IPS DF 19.7 (cell line): Measurements from ENCODE around the gene KRT3.
"Not testable (repeated sequence)": the region's sequence is repeated elsewhere in the genome, so short reads cannot be mapped to it uniquely, and the experiment has no call there.

Experiments used
- DNase-seq: peaks from one replicate; pipeline ENCODE4 v3.0.0-alpha.2; 2013; ENCODE audit warnings: low read depth, low spot score

Gene KRT3

DNA sequence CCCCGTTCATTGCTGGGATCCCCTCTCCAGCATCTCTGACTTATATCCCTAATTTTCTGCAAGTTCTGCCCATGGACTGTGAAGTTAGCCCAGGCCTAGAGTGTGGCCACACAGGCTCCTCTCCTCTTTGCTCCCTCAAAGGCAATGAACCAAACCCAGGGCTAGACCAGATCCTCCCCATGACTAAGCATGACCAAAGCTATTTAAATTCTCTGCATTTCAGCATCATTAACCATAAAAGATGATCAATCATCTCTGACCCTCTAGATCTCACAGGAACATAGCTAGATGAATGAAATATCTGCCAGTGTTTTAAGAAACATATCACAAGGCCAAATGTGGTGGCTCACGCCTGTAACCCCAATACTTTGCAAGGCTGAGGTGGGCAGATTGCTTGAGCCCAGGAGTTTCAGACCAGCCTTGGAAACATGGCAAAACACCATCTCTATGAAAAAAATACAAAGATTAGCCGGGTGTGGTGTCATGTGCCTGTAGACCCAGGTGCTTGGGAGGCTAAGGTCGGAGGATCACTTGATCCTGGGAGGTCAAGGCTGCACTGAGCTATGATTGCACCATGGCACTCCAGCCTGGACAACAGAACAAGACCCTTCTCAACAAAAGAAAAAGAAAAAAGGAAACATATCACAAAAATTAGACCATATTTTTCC is 2.2 kb upstream of the KRT3 start:
- no peak for DNase-seq

DNA sequence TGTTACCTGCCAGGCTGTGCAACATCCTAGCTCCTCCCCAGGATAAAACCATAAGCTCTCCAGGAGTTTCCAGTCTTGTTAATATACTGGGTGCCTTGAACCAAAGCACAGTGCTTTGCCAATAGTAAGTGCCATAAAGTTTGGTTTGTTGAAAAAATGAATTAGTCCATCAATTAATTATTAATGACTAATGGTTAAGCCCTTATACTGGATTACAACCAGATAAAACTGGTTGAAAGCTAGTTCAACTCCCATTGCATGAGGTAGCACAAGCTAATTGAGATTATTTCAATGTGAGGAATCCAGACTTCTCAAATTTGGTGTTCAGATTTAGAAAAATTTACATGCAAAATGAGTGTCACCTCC is 1.6 kb upstream of the KRT3 start:
- DNase-seq, result no peak

DNA sequence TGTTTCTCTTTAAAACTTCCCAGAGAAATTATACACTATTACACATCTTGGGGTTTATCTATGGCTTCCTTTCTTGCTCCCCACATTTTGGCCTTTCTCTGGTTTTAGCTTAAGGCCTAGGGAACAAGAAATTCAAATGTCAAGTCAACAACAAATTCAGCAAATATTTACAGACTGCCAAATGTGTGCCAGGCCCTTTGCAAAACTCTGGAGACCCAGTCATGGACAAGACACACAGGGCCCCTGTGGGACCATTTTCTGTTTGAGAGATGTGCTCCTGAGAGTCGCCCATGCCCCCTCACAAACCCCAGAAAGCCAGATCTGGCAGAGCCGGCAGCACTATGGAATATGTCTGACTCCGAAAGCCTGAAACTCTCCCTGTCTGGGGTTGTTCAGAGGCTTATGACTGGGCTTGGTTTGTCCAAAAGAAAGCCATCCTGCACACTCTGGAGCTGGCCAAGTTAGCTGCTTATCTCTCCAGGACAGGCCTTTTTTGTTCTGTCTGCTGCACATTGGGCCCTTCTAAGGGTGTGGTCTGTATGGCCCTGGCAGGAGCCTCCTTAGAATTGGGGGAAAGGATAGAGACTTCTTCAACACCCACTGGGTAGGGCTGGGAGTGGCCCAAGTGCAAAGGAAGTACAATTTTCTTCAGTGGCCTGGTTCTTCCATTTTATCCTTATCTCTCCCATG is 1.1 kb upstream of the KRT3 start:
- no peak for DNase-seq

DNA sequence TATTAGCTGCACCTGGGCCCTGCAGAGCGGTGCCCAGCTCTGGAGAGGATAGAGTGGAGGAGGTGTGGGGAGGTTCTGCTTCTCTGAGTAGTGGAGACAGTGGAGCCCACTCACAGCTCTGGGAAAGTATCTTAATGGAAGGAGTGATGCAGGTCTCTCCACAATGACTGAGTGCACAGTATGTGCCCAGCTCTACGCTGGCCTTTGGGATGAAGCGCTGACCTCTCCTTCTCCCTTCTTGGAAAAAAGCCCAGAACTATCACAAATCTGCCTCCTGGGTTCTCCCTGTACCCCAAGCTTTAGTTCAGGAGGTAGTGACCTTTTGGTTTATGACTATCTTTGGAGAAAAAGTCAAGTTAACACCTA is 495 bp upstream of the KRT3 start:
- DNase-seq, result no peak

DNA sequence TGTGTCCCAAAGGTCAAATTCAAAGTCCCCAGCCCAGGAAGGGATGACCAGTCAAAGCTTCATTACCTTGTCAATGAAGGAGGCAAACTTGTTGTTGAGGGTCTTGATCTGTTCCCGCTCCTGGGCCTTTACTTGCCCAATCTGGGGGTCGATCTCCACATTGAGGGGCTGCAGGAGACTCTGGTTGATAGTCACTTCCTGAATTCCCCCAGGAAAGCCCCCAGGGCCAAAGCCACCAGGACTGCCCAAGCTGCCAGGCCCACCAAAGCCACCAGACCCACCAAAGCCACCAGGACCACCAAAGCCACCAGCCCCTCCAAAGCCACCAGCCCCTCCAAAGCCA is 614 bp downstream of the KRT3 start:
- DNase-seq, result not testable (repeated sequence)

DNA sequence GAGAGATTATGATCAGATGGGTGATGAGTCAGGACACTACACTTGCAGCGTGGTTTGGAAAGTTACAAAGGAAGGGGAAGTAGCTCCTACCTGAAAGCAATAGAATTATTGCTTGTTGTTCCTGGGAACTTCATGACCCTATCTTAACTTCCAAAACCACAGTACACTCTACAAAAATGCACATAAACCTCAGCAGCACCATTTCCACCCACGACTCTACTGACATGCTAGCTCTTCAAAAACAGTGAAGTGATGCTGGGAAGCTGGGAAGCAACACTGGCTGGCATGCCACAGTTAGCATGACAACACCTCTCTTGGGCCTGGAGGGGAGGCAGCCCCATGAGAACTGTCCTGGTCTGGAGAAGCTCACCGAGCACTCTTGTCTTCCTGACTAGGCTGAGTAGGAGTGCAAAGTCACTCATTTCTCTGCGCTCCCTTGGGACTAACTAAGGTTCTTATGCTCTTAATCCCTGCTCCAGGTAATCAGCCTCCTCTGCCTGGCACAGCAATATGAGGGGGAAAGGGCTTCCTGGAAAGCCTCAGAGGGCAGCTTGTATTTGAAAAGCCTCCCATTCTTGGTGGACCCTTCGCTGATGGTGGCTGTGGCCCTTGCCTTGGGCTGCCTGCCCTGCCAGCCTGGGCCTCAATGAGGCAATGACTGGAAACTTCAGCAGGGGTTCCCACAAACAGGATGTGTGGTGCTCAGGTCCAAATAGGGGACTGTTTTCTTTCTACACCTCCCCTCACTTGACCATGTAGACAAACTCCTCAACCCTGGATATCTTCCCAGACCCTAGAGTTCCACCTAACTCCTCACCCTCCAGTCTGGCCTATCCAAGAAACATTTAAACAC is 1.2 kb downstream of the KRT3 start:
- no peak for DNase-seq

DNA sequence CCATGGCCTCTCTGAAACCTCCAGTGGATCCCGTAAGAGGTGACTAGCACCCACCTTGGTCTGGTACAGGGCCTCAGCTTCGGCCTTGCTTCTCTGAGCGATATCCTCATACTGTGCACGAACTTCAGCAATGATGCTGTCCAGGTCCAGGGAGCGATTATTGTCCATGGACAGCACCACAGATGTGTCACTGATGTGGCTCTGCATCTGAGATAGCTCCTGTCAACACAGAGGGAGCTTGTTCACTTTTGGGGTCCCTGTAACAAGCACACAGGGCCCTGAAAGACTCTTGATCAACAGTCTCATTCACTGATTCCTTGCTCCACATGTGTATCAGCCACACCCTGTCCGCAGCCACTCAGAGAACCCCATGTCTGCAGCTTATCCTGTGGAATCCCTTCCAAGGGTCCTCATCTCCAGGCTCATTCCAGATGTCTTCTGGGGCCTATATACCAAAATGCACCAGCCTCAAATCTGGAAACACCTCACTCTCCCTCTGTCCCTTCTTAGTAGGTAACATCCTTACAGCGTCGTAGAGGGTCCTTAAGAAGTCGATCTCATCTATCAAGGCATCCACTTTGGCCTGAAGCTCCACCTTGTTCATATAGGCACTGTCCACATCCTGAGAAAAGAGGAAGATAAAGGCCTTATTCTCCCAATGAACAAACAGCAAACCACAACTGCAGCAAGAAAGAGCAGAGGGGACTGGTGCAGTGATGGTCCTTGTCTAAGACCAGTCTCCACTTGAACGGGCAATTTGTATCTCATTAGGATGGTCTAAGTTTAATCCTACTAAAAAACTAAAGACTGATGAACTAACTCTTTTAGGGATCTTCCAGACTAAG is 3.5 kb downstream of the KRT3 start:
- no peak for DNase-seq

DNA sequence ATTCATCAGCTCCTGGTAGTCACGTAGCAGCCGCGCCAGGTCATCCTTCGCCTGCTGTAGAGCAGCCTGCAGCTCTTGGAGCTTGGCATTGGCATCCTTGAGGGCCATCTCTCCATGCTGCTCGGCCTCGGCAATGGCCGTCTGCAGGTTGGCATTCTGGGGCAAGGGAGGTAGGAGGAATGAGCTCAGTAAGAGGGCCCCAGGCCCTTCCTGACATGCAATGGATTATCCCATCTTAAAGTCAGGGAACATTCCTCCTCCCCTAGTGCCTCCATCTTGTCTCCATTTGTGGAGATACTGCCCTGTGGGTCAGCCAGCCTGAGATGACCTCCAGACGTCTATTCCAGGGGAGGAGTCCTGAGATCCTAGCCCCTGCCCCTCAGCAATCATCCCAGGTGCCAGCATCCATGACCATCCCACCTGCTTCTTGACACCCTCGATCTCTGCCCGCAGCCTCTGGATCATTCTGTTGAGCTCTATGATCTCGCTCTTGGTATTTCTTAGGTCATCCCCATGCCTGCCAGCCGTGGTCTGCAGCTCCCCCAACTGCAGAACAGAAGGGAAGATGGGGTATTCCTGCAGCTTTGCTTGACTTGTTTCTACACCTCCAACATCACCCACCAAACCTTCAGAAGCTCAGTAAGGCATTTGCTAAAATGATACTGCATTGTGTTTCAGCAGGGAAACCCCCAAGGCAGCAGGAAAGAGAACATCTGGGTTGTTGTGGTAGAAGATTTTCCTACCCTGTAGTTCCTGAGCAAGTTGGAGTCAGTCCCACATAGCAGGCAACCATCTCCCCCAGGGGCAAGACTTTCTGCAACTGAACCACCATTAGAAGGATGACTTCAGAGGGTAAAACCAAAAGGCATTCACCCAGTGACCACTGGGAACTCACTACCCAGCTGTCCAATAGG is 4.4 kb downstream of the KRT3 start:
- DNase-seq, result no peak

DNA sequence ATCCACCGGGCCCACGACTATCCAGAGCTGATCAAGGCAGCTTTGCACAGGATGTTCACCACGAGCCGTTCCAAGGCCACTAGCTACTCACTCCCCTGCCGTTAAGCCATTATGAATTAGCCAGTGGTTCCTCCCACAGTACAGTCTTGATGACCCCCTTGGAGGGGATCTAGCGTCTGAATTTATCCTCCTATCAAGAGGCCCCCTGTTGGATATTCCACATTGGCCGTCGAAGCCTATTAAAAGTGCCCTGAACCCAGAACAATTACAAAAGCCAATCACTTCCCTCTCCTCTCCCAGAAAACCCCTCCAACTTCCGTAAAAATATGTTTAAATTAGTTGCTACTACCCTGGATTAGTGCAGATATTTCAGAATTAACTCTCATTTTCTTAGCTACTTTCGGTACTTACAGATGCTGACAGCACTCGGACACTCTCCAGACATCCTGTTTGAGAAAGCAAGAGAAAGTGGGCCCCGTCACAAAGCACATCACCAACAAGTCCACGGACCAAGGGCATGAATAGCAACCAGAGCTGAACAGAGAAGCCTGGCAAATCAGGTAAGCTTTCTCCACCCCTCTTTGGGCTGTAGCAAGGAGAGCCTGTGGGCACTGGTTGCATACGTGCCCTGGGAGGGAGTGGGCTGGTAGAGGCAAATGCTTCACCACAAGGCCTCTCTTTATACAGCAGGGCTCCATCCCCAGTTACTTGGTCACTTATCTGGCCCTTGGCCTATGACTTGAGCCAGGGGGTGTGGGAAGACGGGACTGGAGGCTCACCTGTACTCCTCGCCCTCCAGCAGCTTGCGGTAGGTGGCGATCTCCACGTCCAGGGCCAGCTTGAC is 5.3 kb downstream of the KRT3 start:
- no peak for DNase-seq

DNA sequence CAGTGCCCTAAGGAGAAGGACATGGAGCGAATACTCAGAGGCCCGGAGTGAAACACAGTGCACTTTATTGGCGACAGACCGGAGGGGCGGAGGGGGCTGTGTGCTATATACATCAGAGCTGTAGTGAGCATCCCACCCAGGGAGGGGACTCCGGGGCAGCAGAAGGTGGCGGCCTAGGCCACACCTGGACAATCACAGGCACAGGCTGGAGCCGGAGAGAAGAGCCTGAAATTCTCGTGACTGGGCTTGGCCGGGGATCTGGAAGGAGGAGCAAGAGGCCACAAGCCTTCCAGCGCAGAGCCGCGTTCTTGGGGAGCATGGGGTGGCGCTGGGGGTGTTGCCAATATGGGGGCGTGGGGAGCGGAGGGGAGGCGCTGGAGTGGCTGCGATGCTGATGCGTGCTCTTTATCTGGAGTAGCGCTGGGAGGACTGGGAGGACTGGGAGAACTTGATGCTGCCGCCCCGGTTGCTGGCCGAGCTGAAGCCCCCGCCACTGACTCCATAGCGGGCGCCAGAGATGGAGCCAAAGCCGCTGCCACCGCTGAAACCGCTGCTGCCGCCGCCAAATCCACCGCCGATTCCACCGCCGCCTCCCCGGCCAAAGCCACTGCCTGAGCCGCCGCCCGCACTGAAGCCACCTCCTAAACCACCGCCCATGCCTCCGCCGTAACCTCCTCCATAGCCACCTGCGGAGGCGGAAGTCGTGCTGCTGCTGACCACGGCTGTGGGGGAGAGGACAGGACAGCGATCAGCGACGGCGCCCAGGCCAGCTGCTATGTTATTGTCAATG is 6.1 kb downstream of the KRT3 start:
- no peak for DNase-seq

DNA sequence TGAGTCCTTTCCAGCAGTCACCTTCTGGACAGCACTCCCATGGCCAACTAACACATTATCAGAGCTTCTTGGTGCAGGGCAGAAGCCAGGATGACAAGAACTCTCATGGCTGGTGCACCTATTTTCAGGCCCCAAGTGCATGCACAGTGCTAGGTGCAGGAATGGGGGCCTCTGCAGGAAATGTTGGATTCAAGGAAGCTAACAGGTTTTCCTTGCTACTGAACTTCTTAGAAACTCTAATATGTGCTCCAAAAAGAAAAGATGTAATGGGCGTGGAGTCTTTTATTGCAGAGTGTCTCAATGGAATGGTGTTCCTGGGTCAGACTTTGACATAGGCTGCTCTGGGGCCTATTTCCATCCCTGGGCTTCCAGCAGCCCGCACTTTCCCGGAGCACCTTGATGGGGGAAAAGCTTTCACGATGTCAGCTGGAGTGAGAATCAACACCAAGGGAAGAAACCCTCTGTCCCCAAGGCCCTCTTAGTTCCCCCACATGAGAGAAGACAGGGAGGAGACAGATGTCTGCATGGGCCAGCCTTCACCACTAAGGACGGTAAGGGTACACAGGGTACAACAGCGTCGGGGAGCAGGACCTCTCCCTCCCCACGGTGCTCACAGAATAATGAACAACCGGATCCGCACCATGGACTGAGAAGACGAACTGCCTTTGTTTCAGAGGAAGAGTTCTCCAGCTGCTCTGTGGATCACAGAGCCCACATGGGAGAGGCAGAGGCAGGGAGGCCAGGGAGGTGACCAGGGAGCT is 6.9 kb downstream of the KRT3 start:
- DNase-seq, result no peak

DNA sequence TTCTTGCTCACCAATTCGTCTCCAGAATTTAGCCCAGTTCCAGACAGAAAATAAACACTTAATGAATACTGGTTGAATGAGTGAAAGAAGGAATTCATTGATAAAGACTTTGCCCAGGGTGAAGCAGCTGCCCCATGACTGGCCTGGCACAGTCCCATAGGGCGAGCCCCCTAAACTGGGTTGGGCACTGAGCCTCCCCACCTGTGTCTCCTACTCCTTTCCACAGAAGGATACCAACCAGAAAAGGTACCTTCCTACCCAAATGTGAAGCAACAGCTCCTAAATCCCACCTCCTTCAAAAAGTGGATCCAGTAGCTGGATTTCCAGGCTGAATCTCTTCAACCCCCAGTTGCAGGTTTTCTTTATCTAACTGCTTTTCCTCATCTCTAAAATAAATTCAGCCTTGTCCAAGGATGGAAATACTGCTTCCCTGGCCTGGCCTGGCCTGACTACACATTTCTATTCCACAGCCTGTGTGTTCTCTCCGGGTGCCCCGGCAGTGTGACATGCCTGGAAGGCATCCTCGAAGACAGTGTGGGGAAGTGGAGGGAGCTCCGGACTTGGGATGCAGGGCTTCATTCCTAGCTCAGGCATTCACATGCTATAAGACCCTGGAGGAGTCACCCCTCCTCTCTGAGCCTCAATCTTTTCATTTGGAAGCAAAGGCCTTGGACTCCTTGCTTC is 7.6 kb downstream of the KRT3 start:
- DNase-seq, result no peak

DNA sequence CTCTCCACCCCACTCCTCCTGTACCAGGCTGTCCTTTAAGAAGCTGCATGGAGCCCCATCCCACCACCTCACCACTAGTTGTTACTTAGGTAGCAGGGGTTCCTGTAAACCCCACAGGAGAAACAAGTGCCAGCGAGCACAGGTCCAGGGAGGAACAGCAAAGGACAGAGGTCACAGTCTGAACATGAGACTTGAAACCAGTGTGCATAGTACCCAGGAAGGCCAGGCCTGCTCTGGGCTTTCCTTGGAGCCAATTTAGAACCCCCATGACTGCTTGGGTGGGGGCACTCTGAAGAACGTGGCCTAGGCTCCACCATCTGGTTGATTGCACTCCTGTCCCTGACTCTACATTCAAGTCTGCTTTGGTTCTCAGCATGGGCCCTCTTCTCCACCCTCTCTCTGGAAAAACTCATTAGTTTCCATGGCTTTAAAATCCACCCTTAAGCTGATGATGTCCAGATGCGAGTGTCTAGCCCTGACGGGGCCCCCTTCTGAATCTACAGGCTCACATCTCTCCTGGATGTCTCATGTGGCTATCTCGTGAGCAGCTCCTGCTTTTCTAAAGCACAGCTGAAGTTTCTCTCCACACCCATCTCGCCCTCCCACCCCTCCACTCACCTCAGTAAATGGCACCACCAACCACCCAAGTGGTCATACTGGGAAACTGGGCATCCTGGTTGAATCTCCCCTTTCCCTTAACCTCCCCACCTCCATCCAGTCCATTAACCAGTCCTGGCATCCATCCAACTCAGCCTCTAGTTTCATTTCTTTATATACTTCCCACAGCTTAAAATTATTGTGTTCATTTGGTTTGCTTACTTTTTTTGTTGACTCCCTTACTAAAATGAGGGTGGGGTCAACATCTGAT is 8.4 kb downstream of the KRT3 start:
- DNase-seq, result no peak

DNA sequence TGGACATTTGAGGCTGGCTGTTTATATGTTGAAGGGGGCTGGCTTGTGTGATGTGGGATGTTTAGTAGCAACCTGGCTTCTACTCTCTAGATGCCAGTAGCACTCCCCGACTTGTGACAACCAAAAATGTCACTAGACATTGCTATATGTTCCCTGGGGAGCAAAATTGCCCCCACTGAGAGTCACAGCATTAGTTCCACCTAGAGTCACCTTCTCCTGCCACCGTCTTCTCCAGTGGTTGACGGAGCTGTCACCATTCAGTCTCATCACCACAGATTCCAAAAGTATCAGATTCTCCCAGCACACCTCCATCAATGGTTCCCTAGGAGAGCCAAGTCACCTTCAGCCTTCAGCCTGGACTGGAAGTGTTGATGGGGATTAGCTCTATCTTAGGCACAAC is 11.0 kb downstream of the KRT3 start:
- DNase-seq, result no peak

DNA sequence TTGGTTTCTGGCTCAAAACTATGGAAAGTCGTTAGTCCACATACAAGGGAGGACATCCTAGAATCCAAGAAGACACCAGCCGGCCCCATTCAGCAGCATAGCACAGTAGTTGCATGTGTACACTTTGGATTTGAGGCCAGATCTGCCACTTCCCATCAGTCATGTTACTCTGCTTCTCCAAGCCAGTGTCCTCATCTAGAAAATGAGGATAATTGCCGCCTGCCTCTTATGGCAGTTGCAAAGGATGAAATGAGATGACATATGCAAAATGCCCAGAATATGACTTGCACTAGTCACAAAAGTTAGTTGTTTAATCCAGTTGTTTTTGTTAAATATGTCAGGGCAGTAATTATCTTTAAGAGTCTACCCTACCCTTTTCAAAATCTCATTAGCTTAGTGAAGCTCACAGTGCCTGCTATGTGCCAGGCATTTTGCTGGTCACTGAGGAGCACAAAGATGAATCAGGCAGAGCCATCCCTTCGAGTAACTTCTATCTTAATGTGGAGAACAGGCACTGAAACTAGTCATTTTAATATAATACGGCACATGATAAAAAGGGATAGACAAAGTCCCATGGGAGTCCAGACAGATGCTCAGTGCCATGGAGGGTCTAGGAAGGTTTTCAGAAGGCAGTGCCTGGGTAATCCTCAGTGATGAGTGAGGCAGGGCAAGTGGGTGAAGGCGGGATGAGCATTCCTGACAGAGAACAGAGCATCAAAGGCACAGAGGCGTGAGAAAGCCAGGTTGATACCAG is 12.2 kb downstream of the KRT3 start:
- DNase-seq, result no peak

DNA sequence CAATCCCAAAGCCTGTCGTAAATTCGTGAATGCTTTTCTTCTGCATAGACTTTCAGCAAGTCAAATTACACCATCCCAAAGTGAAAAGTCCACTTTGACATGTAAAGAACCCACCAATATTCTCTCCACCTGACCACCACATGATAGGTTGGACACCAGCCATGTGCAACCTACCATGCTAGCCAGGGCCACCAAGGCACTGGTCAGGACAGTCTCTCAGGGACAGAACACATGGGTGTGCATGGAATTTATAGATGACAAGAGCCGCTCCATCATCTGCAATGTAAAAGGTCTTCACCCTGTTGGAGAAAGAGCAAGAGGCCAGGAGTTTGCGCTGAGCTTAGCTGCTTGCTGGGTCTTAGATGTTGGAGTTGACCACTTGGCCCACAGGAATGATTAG is 13.4 kb downstream of the KRT3 start:
- DNase-seq, result no peak
